Activated naive CD4-positive, alpha-beta T cell treated with anti-CD3 and anti-CD28 coated beads for 36 hours (primary cell): ENCODE measurements around the gene NFYC. TPM values are rescaled to one million over a fixed set of nuclear protein-coding genes. Genes with fewer than 3 reads are reported as not detected.

Experiments used
- CTCF ChIA-PET: fragments of 350-600 bp; sonication (Branson Sonifier 250); formaldehyde crosslinking; loops from one replicate; lab custom pipeline; 2021; ENCODE audit warnings: antibody characterized with exemption; lab: Charles Lee
- DNase-seq: peaks from one replicate; pipeline ENCODE4 v3.0.0-alpha.2; 2020
- H3K27ac Mint-ChIP-seq: one replicate; pipeline ENCODE4 v1.8.0; 2021; ENCODE audit warnings: mild to moderate bottlenecking, mixed read lengths
- H3K27me3 Mint-ChIP-seq: one replicate; pipeline ENCODE4 v1.8.0; 2021; ENCODE audit warnings: low read depth, mixed read lengths
- H3K36me3 Mint-ChIP-seq: one replicate; pipeline ENCODE4 v1.8.0; 2021; ENCODE audit warnings: low read depth, mixed read lengths
- H3K4me1 Mint-ChIP-seq: one replicate; pipeline ENCODE4 v1.8.0; 2021; ENCODE audit warnings: low read depth, mixed read lengths
- H3K4me3 Mint-ChIP-seq: one replicate; pipeline ENCODE4 v1.8.0; 2021; ENCODE audit warnings: mild to moderate bottlenecking, moderate library complexity, mixed read lengths
- H3K9me3 Mint-ChIP-seq: one replicate; pipeline ENCODE4 v1.8.0; 2021; ENCODE audit warnings: mixed read lengths
- intact Hi-C: fragments of 100-400 bp; cut with micrococcal nuclease; formaldehyde crosslinking; loops from one replicate; pipeline ENCODE4 v1.15.1; 2023
- total RNA-seq, 2 experiments: library from RNA; stranded (reverse); gene quantifications; one replicate each; pipeline ENCODE4 v1.2.3, GENCODE V29; 2021

NFYC gene
- total RNA-seq, 2 experiments from 2014 or later = 53.5 to 63.1 TPM

DNA sequence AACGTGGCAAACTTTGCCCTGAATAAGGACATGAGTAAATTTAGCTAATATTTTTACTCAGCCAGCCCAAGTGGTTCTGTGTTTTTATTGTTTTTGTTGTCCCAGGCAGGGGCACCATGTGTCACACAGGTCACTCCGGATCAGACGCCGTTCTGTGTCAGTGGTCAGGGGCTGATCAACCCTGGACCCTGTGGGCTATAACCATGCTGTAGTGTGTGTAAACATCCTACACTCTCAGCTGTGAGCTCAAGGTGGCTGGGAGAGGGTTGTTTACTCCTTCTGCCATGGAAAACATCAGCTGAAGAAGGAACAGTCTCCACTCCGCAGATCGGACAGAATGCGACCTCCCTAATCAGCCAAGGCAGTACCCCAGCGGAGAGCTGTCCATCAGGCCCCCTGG is 65.6 kb downstream of the NFYC start:
- H3K27ac Mint-ChIP-seq = no peak overlapping the region
- no peak overlapping the region for H3K4me3 Mint-ChIP-seq
- intact Hi-C loops = no loop called here
- peaks cover 22% of the 10 kb centered on the region for H3K36me3 Mint-ChIP-seq
- DNase-seq = no peak
- no peaks in the 10 kb centered on the region for H3K9me3 Mint-ChIP-seq
- CTCF ChIA-PET = interaction anchor here (0.6 to 1.1 kb wide), 2 partner anchors 17 to 130 kb away, joined by 4 to 6 read pairs; no protein-coding TSS in a partner anchor
- H3K4me1 Mint-ChIP-seq = peaks cover 20% of the 10 kb centered on the region
- no peaks in the 10 kb centered on the region for H3K27me3 Mint-ChIP-seq

DNA sequence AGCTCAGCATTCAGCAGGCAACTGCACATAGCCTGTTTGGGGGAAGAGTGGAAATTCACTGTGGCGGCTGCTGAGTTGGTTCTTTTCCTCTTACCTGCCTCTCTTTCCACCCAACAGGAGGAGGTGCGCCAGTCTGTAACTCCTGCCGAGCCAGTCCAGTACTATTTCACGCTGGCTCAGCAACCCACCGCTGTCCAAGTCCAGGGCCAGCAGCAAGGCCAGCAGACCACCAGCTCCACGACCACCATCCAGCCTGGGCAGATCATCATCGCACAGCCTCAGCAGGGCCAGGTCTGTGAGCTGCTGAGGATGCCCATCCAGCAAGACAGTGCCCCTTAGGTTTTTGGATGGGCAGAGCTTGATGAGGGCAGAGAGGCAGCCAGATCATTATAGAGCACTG is 66.5 kb downstream of the NFYC start:
- no peaks in the 10 kb centered on the region for H3K9me3 Mint-ChIP-seq
- intact Hi-C loops = no loop called here
- no peak overlapping the region for H3K4me3 Mint-ChIP-seq
- DNase-seq = no peak
- peaks cover 21% of the 10 kb centered on the region for H3K4me1 Mint-ChIP-seq
- CTCF ChIA-PET = interaction anchor here (0.7 kb wide), 1 partner anchor 45 kb away, joined by 3 read pairs; no protein-coding TSS in a partner anchor
- no peaks in the 10 kb centered on the region for H3K27me3 Mint-ChIP-seq
- H3K27ac Mint-ChIP-seq = no peak overlapping the region
- H3K36me3 Mint-ChIP-seq = peaks cover 18% of the 10 kb centered on the region

DNA sequence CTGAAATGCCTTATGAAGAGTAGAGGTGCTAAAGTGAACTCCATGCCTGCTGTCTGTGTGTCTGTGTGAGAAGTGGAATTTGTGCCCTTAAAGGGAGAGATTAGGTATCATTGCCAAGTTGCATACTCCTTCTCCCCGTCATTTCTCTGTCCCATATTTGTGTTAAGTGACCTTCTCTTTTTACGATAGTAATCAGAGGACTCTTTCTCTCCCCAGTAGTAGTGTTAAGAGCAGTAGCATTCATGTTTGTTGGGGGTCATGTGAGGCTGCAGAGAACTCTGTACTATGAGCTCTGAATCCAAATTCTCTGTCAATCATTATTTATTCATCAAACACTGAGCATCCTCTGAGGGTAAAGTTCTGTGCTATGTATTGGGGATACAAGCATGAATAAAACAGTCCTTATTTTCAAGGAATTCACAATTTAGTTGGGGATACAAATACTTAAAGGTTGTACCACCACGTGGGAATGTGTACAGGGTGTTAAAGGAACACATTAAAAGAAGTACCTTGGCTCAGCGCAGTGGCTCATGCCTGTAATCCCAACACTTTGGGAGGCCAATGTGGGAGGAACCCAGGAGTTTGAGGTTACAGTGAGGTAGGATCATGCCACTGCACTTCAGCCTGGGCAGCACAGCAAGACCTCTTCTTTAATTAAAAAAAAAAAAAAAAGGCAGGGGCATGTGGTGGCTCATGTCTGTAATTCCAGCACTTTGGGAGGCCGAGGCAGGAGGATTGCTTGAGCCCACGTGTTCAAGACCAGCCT is 67.3 kb downstream of the NFYC start:
- Mint-ChIP-seq H3K4me3 (no peak overlapping the region), H3K27me3 (no peaks in the 10 kb centered on the region), H3K4me1 (peaks cover 21% of the 10 kb centered on the region), H3K27ac (no peak overlapping the region), H3K9me3 (no peaks in the 10 kb centered on the region), H3K36me3 (peaks cover 21% of the 10 kb centered on the region)
- no peak for DNase-seq
- CTCF ChIA-PET = interaction anchor here (0.7 to 1.0 kb wide), 2 partner anchors 10 to 46 kb away, joined by 3 read pairs; no protein-coding TSS in a partner anchor
- intact Hi-C loops = no loop called here

DNA sequence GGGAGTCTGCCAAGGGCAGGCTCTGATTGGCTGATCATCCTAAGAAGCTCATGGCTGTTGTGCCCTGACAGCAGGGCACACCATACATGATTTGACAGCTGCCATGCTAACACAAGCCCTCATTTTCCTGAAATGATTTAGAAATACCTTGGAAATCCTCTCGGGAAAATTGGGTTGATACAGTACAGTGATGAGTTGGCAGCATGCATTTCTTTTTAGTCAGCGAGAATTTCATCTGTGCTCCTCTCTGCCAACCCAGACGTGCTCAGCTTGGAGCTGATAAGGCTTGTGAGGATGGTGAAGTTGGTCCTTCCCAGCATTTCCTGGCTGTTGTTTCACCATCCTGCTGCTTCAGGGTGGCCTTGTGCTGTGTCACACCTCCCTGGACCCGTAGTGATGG is 69.5 kb downstream of the NFYC start:
- intact Hi-C loops = no loop called here

DNA sequence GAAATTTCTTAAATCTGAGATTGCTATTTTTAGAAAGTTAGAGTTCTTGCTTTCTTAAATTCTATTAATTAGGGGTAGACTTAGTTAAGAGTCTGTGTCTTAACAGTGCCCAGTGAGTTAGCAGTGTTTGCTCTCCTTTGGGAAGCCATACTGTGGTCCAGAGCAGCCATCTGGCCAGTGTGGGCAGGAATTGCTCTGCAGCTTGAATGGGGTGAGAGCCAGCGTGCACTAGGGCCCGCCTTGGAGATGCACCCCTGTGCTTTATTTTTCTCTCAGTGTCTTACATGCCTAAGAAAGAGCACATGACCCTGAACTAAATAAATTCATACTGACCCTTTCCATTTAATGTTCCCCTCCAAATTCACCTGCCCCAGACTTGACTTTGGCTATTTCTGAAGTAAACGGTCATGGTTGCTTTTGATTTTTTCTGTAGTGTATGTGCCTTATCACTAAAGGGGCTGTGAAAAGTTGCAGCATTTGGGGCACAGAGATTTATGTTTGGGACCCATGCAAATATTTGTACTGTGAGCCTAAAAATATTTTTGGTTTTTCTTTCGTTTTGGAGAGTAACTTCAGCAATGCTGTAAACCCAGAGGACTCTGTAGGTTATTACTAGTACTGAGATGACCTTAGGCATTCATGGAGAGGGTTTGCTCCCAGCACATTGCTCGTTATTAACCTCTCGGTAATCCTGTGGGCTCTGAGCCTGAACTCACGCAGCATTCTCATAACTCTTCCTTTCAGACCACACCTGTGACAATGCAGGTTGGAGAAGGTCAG is 70.8 kb downstream of the NFYC start:
- H3K4me3 Mint-ChIP-seq = no peak overlapping the region
- CTCF ChIA-PET = interaction anchor here (1.2 to 1.4 kb wide), 3 partner anchors 9 to 39 kb away, joined by 3 to 8 read pairs (median 5); no protein-coding TSS in a partner anchor
- H3K27me3 Mint-ChIP-seq = no peaks in the 10 kb centered on the region
- H3K9me3 Mint-ChIP-seq = no peaks in the 10 kb centered on the region
- peaks cover 22% of the 10 kb centered on the region for H3K36me3 Mint-ChIP-seq
- H3K4me1 Mint-ChIP-seq = peaks cover 34% of the 10 kb centered on the region
- no peak overlapping the region for H3K27ac Mint-ChIP-seq
- intact Hi-C loops = no loop called here
- DNase-seq = no peak

More for the DNA sequence above, 69.5 kb downstream of the NFYC start:
- CTCF ChIA-PET = interaction anchor here (1.1 kb wide), 1 partner anchor 88 kb away, joined by 4 read pairs; no protein-coding TSS in a partner anchor
- DNase-seq = no peak
- H3K36me3 Mint-ChIP-seq = peaks cover 20% of the 10 kb centered on the region
- H3K4me1 Mint-ChIP-seq = peaks cover 34% of the 10 kb centered on the region
- H3K9me3 Mint-ChIP-seq = no peaks in the 10 kb centered on the region
- no peak overlapping the region for H3K4me3 Mint-ChIP-seq
- H3K27ac Mint-ChIP-seq = no peak overlapping the region
- H3K27me3 Mint-ChIP-seq = no peaks in the 10 kb centered on the region

DNA sequence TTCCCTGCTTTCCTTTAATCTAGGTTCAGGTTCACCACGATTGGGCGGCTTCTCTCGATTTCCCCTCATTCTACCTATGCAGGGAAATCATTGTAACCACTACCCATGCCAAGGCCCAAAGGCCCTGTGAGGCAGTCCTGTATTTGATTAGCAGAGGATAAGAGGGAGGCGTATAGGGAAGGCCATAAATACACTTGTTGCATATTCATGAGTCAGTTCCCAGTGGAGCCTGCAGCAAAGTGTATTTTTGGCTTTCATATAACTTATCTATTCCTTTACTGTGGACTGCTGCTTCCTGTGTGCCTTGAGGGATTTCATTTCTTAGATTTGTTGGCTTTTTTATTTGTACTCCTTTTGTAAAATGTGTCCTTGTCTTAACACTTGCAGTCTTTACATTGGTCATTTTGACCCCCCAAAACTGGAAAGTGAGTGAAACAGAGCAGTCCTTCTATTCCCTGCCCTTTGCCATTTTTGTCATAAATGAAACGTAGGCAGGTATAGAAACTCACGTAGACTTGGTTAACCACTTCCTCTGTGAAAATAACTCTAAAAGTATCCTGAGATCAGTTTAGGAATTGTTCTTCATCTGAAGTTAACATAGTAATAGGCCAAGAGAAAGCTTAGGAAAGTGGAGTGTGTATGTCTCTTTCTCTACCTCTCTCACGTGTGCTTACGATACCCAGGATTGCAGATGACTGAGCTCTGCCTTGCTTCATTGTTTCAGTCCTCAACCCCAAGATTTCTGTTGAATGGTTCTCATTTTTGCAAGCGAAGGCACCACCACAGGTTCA is 72.4 kb downstream of the NFYC start:
- Mint-ChIP-seq H3K4me1 (peaks cover 34% of the 10 kb centered on the region), H3K36me3 (peaks cover 26% of the 10 kb centered on the region), H3K27me3 (no peaks in the 10 kb centered on the region), H3K4me3 (no peak overlapping the region), H3K27ac (peak overlapping the region; percentile 73), H3K9me3 (no peaks in the 10 kb centered on the region)
- intact Hi-C loops = loop anchor here (1.0 kb wide), 1 partner anchor 72 kb away; no protein-coding TSS in a partner anchor
- CTCF ChIA-PET = interaction anchor here (0.8 to 2.8 kb wide), 6 partner anchors 10 to 151 kb away, joined by 3 to 47 read pairs (median 4); no protein-coding TSS in a partner anchor
- DNase-seq = no peak

DNA sequence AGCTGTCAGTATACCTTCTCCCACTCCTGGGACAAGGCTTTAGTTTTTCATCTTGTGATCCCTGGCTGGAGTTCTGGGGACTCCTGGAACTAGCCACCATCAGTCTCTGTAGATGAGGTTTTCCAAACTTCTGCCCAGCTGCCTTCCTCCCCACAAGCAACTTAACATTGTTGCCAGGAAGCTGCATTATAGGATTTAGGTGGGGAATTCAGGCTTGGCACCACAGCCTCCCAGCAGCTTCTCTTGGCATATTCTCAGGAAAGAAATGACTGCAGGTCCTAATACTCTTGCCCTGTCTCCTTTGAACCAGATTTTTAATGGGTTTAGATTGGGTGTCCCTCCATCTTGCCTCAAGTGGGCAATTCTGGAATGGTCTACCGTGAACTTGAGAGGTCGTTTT is 73.5 kb downstream of the NFYC start:
- intact Hi-C loops = loop anchor here (1.0 kb wide), 1 partner anchor 73 kb away; no protein-coding TSS in a partner anchor
- peaks cover 27% of the 10 kb centered on the region for H3K36me3 Mint-ChIP-seq
- H3K9me3 Mint-ChIP-seq = no peaks in the 10 kb centered on the region
- no peak overlapping the region for H3K4me3 Mint-ChIP-seq
- no peak for DNase-seq
- no peaks in the 10 kb centered on the region for H3K27me3 Mint-ChIP-seq
- H3K4me1 Mint-ChIP-seq = peaks cover 34% of the 10 kb centered on the region
- CTCF ChIA-PET = interaction anchor here (0.6 to 2.8 kb wide), 10 partner anchors 10 to 152 kb away, joined by 3 to 47 read pairs (median 4); no protein-coding TSS in a partner anchor
- H3K27ac Mint-ChIP-seq = no peak overlapping the region

DNA sequence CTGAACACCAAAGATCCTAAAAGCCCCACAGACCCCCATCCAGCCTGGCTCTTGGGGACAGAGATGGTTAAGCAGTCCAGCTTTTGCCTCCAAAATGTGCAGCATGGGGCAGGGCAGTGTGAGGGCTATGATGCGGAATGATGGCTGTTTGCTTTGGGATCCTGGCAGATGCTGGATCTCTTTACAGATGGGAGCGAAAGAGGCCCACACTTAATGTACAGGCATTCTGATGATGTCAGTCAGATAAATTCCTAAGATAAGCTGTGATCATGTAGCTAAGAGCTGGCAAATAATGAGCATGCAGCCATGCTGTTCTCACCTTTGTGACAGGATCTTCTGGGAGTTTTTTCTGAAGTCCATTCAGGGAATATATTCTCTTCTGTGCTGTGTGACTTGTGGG is 74.5 kb downstream of the NFYC start:
- H3K27ac Mint-ChIP-seq = no peak overlapping the region
- no peak for DNase-seq
- H3K4me1 Mint-ChIP-seq = peaks cover 34% of the 10 kb centered on the region
- no peaks in the 10 kb centered on the region for H3K9me3 Mint-ChIP-seq
- peaks cover 35% of the 10 kb centered on the region for H3K36me3 Mint-ChIP-seq
- intact Hi-C loops = no loop called here
- H3K27me3 Mint-ChIP-seq = no peaks in the 10 kb centered on the region
- CTCF ChIA-PET = interaction anchor here (0.7 to 2.8 kb wide), 6 partner anchors 9 to 184 kb away, joined by 3 to 47 read pairs (median 4); no protein-coding TSS in a partner anchor
- no peak overlapping the region for H3K4me3 Mint-ChIP-seq

DNA sequence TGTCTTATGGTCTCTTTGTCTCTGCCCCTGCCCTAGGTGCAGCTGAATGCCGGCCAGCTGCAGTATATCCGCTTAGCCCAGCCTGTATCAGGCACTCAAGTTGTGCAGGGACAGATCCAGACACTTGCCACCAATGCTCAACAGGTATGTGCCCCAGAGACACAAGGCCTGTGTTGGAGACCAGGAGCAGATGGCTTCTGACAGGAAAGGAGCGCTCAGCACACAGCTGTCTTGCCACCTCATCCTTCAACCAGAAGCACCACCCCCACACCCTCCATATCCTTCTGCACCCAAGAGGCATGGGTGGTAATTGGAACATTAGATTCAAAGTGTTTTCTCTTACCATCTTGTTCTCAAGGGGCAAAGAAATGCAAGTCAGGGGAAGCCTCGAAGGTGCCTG is 75.1 kb downstream of the NFYC start:
- no peak overlapping the region for H3K4me3 Mint-ChIP-seq
- DNase-seq = no peak
- H3K9me3 Mint-ChIP-seq = no peaks in the 10 kb centered on the region
- peaks cover 31% of the 10 kb centered on the region for H3K4me1 Mint-ChIP-seq
- H3K36me3 Mint-ChIP-seq = peaks cover 34% of the 10 kb centered on the region
- H3K27me3 Mint-ChIP-seq = no peaks in the 10 kb centered on the region
- no peak overlapping the region for H3K27ac Mint-ChIP-seq
- CTCF ChIA-PET = interaction anchor here (1.2 to 2.8 kb wide), 3 partner anchors 9 to 183 kb away, joined by 3 to 47 read pairs (median 6); no protein-coding TSS in a partner anchor
- intact Hi-C loops = no loop called here

DNA sequence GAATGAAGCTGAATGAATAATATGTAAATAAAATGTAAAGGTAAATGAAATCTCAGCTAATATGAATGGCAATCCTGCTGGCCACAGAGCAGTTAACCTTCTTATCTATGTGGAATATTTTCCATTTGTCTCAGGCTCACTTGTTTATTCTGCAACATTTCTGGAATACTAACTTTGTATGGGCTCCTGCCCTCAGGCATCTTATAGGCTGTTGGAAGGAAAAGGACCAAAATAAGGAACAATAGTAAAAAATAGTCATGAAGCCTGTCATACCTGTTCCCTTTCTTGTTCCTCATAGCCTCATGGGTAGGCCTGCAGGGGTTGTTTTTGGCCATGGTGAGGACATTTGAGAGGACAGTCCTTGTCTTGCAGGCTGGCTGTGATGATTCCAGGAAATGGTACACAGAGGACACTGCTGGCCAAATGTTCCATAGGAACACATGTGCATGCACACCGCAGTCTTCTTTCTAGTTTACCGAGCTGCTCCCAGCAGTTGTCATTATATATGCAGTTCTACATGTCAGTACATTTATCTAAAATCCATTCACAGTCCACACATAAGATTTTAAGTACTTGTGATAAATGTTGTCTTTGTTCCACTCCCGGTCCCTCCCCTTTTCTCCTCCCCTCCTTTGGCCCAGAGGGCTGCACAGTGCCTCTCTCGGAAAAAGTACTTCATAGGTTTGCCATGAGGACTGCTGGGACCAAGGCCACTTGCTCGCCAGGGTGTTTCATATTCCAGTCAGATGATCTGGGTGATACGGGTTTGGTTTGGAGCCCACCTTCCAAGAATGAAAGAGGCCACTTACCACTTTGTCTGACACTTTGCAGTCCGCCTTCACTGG is 76.9 kb downstream of the NFYC start:
- H3K4me3 Mint-ChIP-seq = no peak overlapping the region
- H3K27me3 Mint-ChIP-seq = no peaks in the 10 kb centered on the region
- H3K36me3 Mint-ChIP-seq = peaks cover 32% of the 10 kb centered on the region
- CTCF ChIA-PET = no interaction called here
- H3K4me1 Mint-ChIP-seq = peaks cover 18% of the 10 kb centered on the region
- DNase-seq = no peak
- intact Hi-C loops = no loop called here
- no peaks in the 10 kb centered on the region for H3K9me3 Mint-ChIP-seq
- no peak overlapping the region for H3K27ac Mint-ChIP-seq

DNA sequence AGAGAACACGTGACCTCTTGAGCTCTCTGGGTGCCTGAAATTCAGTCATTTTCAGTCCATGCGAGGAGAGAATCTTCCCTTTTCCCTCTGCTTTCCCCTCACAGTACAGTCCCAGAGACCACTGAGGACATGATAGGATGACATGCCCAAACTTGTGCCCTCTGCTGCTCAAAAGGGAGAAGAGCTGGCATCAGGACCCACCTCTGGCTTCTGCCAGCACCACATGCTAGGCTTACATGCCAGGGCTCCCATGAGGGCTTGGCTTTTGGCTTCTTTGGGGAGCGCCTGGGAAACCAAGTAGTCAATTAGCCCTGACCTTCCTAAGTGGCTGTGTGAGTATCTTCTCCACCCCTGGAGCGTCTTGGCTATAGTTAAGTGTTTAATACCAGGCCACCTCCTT is 78.3 kb downstream of the NFYC start:
- no peak overlapping the region for H3K4me3 Mint-ChIP-seq
- H3K27me3 Mint-ChIP-seq = no peaks in the 10 kb centered on the region
- DNase-seq = peak; percentile 21
- CTCF ChIA-PET = interaction anchor here (2.4 to 11.1 kb wide), 2 partner anchors 79 to 182 kb away, joined by 5 to 115 read pairs; no protein-coding TSS in a partner anchor
- intact Hi-C loops = loop anchor here (2.0 to 5.0 kb wide), 2 partner anchors 143 to 157 kb away; no protein-coding TSS in a partner anchor
- H3K36me3 Mint-ChIP-seq = peaks cover 27% of the 10 kb centered on the region
- H3K27ac Mint-ChIP-seq = peak overlapping the region; percentile 33
- peaks cover 4% of the 10 kb centered on the region for H3K4me1 Mint-ChIP-seq
- H3K9me3 Mint-ChIP-seq = no peaks in the 10 kb centered on the region
